ENCODE data around the gene MAP3K13.

DNA sequence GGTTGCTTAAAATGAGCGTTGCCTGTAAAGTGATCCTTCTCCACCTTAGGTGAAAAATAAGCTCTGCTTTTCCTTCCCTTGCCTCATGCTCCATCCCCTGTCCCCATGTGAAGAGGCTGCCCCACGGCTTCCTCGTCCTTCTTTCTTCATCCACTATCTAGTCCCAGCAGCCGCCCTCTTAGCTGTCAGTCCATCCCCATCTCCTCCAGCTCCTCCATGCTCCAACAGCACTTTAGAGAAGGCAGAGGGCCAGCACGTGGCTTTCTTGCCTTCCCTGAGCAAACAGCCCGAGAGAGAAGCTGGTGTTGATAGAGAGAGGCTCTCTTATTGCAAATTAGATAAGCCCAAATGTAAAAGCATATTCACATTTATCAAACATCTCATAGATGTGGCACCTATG, 144.9 kb downstream of the MAP3K13 start:
- TF ChIP-seq POLR2AphosphoS5 (IDR thresholded peaks at IDR 0.05; ENCODE audit: low read depth, low read length) = no peak
- no peak for TF ChIP-seq TAF1 (IDR thresholded peaks at IDR 0.05; ENCODE audit: borderline replicate concordance, insufficient read depth, low read length)
- no peak for TF ChIP-seq REST (IDR thresholded peaks at IDR 0.05; ENCODE audit: insufficient read depth in 1 of 2, low read depth in 2 of 2, low read length in 2 of 2)
